ENCODE measurements around the gene RBP7.

RBP7 gene

DNA sequence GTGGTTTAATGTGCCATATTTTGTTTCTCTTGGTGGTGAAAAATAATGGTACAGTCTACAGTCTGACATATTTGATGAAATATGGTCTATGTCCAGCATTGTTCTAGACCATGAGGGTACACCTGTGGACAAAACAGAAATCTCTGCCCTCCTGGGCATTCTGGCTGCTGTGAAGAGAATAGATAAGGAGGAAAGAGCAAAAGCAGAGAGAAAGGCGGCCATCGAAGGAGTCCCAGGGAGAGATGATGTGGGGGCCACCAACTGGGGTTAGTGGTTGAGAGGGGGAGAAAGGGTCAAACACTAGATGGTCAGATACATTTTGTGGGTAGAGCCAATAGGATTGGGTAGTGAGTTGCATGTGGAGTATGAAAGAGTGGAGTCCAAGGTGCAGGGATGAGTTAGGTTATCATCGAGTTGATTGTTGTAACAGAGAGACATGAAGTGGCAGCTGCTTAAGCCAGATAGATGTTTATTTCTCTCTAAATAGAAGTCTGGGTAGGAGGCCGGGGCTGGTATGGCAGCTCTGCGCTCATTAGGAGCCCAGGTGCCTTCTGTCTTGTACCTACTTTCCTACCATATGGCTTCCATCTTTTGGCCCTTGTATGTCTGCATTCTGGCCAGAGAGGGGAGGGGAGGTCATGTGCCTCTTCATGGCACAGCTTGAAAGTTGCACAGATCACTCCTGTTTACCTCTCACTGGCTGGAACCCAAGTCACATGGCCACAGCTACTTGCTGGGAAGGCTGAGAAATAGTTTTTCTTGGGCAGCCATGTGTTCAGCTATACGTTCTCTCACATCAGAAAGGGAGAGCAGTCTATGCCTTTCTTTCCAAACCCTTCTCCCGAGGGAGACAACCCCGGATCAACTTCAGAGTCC lies 48.7 kb downstream of the RBP7 start:
- no peaks in the 10 kb centered on the region for H3K27me3 ChIP-seq (replicated peaks in 2 of 5; ENCODE audit: control insufficient read depth in 4 of 5, insufficient read depth in 5 of 5, low read length in 4 of 5)
- H3K9me3 ChIP-seq (ENCODE audit: control extremely low read depth in 1 of 5, control insufficient read depth in 4 of 5, insufficient read depth in 2 of 5, low read depth in 1 of 5, low read length in 4 of 5): no peaks in the 10 kb centered on the region
- 95% methylated on average over 8 of the region's 8 CpGs for WGBS (ENCODE audit: insufficient coverage)
- no peak overlapping the region for H3K27ac ChIP-seq (ENCODE audit: insufficient read depth in 1 of 2, low read depth in 1 of 2, low read length in 2 of 2, poor library complexity in 1 of 2, severe bottlenecking in 2 of 2)
- peaks cover 5 to 23% (median 17%) of the 10 kb centered on the region in 4 experiments for H3K36me3 ChIP-seq (ENCODE audit: control insufficient read depth in 4 of 4, insufficient read depth in 4 of 4, low read length in 3 of 4)
- ChIA-PET POLR2A (no interaction called here), CTCF (interaction anchor here (0.6 to 2.2 kb wide), 2 partner anchors 12 to 157 kb away, joined by 3 to 6 read pairs; partner anchors contain the start of gene UBE4B)
- H3K4me3 ChIP-seq (ENCODE audit: control insufficient read depth in 1 of 7, extremely low read depth in 1 of 7, insufficient read depth in 4 of 7, low read depth in 2 of 7, low read length in 6 of 7): no peak overlapping the region
- no peak for DNase-seq
- peaks cover 0 to 6% (median 0%) of the 10 kb centered on the region in 4 experiments for H3K4me1 ChIP-seq (ENCODE audit: control extremely low read depth in 1 of 4, control insufficient read depth in 4 of 4, insufficient read depth in 4 of 4, low read length in 3 of 4)

DNA sequence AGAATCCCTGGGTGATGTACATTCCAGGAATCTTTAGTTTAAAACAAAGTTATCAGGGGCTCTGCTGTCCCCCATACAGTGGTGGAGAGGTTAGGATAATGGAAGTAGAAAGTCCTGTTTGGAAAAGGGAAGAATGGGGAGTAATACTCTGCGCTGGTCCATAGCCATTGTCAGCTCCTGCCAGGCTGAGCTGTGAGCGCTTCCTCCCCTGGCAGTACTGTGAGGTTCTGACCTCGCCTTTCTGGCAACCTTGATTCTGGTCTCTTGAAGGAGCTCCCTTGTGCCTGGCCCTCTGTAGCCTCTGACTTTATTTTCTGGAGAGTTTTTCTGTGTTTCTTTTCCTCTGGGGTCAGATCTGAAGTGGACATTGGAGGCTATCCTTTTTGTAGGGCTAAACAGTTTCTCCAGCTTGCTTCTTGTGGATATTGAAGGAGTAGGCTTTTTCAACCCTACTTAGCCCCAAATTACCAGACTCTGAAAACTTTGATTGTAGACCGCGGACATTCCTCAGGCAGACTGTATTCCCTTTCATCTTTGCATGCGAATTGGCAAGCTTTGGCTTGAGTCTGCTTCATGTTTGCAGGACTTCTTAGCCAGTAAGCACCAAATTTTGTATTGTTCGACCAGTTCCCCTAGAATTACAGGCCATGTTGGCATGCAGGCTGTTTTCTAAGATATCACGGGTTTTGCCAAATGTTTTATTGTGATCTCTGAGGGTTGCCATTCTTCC lies 49.5 kb downstream of the RBP7 start:
- WGBS (ENCODE audit: insufficient coverage): 98% methylated on average over 7 of the region's 8 CpGs
- no peak overlapping the region for H3K27ac ChIP-seq (ENCODE audit: insufficient read depth in 1 of 2, low read depth in 1 of 2, low read length in 2 of 2, poor library complexity in 1 of 2, severe bottlenecking in 2 of 2)
- peaks cover 0 to 6% (median 0%) of the 10 kb centered on the region in 4 experiments for H3K4me1 ChIP-seq (ENCODE audit: control extremely low read depth in 1 of 4, control insufficient read depth in 4 of 4, insufficient read depth in 4 of 4, low read length in 3 of 4)
- DNase-seq: no peak
- H3K36me3 ChIP-seq (ENCODE audit: control insufficient read depth in 4 of 4, insufficient read depth in 4 of 4, low read length in 3 of 4): peaks cover 5 to 30% (median 20%) of the 10 kb centered on the region in 4 experiments
- H3K4me3 ChIP-seq (ENCODE audit: control insufficient read depth in 1 of 7, extremely low read depth in 1 of 7, insufficient read depth in 4 of 7, low read depth in 2 of 7, low read length in 6 of 7): no peak overlapping the region
- H3K27me3 ChIP-seq (replicated peaks in 2 of 5; ENCODE audit: control insufficient read depth in 4 of 5, insufficient read depth in 5 of 5, low read length in 4 of 5): no peaks in the 10 kb centered on the region
- ChIA-PET POLR2A (no interaction called here), CTCF (interaction anchor here (0.6 to 2.2 kb wide), 2 partner anchors 13 to 162 kb away, joined by 3 to 6 read pairs; partner anchors contain the start of gene UBE4B)
- no peaks in the 10 kb centered on the region for H3K9me3 ChIP-seq (ENCODE audit: control extremely low read depth in 1 of 5, control insufficient read depth in 4 of 5, insufficient read depth in 2 of 5, low read depth in 1 of 5, low read length in 4 of 5)

DNA sequence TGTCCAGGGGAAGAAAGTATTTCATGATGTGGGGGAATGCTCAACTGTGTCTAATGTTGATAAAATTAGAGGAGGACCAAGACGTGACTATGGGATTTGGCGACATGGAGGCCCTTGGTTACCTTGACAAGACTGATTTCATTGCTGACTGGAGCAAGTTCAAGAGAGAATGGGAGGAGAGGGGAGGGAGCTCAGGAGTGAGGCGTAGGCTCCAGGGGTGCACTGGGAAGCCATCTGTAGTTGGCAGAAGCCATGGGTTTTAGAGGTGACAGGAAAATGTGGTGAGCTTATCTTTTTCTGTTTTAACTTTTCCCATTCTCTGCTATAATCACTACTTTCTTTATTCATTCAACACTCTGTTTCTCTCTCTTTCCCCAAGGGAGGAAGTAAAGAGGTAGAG lies 51.6 kb downstream of the RBP7 start:
- 100% methylated on average over 2 of the region's 3 CpGs for WGBS (ENCODE audit: insufficient coverage)
- Histone ChIP-seq H3K9me3 (ENCODE audit: control extremely low read depth in 1 of 5, control insufficient read depth in 4 of 5, insufficient read depth in 2 of 5, low read depth in 1 of 5, low read length in 4 of 5) (no peaks in the 10 kb centered on the region), H3K27me3 (replicated peaks in 2 of 5; ENCODE audit: control insufficient read depth in 4 of 5, insufficient read depth in 5 of 5, low read length in 4 of 5) (no peaks in the 10 kb centered on the region), H3K4me3 (ENCODE audit: control insufficient read depth in 1 of 7, extremely low read depth in 1 of 7, insufficient read depth in 4 of 7, low read depth in 2 of 7, low read length in 6 of 7) (no peak overlapping the region), H3K36me3 (ENCODE audit: control insufficient read depth in 4 of 4, insufficient read depth in 4 of 4, low read length in 3 of 4) (peaks cover 2 to 34% (median 23%) of the 10 kb centered on the region in 4 experiments), H3K27ac (ENCODE audit: insufficient read depth in 1 of 2, low read depth in 1 of 2, low read length in 2 of 2, poor library complexity in 1 of 2, severe bottlenecking in 2 of 2) (no peak overlapping the region), H3K4me1 (ENCODE audit: control extremely low read depth in 1 of 4, control insufficient read depth in 4 of 4, insufficient read depth in 4 of 4, low read length in 3 of 4) (peaks cover 0 to 6% (median 0%) of the 10 kb centered on the region in 4 experiments)
- DNase-seq: no peak
- CTCF ChIA-PET: interaction anchor here (1.1 kb wide), 1 partner anchor 29 kb away, joined by 3 read pairs; no protein-coding TSS in a partner anchor
- POLR2A ChIA-PET: no interaction called here

DNA sequence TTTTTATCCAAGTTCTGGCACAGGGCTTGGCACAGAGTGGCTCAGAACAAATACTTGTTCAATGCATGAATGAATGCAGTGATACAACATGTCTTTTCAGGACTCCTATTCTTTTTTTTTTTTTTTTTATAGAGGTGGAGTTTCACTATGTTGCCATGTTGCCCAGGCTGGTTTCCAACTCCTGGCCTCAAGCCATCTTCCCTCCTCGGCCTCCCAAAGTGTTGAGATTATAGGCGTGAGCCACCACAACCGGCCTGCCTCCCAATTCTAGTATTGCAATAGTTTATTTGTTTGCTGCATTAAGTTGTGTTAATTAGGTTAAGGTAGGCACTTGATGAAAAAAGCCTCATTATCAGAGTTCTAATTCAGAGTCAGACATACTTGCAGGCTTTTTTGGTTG lies 53.6 kb downstream of the RBP7 start:
- Histone ChIP-seq H3K27ac (ENCODE audit: insufficient read depth in 1 of 2, low read depth in 1 of 2, low read length in 2 of 2, poor library complexity in 1 of 2, severe bottlenecking in 2 of 2) (no peak overlapping the region), H3K36me3 (ENCODE audit: control insufficient read depth in 4 of 4, insufficient read depth in 4 of 4, low read length in 3 of 4) (peaks cover 2 to 25% (median 18%) of the 10 kb centered on the region in 4 experiments), H3K27me3 (replicated peaks in 2 of 5; ENCODE audit: control insufficient read depth in 4 of 5, insufficient read depth in 5 of 5, low read length in 4 of 5) (no peaks in the 10 kb centered on the region), H3K4me1 (ENCODE audit: control extremely low read depth in 1 of 4, control insufficient read depth in 4 of 4, insufficient read depth in 4 of 4, low read length in 3 of 4) (peaks cover 0 to 8% (median 0%) of the 10 kb centered on the region in 4 experiments), H3K4me3 (ENCODE audit: control insufficient read depth in 1 of 7, extremely low read depth in 1 of 7, insufficient read depth in 4 of 7, low read depth in 2 of 7, low read length in 6 of 7) (no peak overlapping the region), H3K9me3 (ENCODE audit: control extremely low read depth in 1 of 5, control insufficient read depth in 4 of 5, insufficient read depth in 2 of 5, low read depth in 1 of 5, low read length in 4 of 5) (no peaks in the 10 kb centered on the region)
- POLR2A ChIA-PET: interaction anchor here (0.7 kb wide), 1 partner anchor 400 kb away, joined by 4 read pairs; no protein-coding TSS in a partner anchor
- CTCF ChIA-PET: interaction anchor here (0.6 kb wide), 1 partner anchor 337 kb away, joined by 3 read pairs; no protein-coding TSS in a partner anchor
- 94% methylated on average over 3 of the region's 3 CpGs for WGBS (ENCODE audit: insufficient coverage)
- no peak for DNase-seq

DNA sequence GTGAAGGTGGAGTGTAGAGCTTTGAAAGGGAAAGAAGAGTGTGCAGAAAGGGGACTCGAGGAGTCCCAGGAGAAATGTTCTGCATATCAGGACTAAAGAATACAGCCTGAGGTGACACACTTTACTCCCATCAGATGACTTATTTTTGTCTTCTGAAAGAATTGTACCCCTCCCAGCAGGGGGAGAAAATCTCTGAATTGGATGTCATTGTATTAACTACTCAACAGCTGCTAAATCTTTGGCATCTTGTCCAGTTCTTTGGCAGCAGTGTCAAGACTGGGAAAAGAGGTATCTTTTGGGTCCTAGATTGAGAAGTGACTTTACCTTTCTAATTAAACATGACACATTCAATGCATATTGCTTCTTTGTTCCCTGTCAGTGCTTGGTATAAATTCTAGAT lies 54.6 kb downstream of the RBP7 start:
- peaks cover 2 to 25% (median 16%) of the 10 kb centered on the region in 4 experiments for H3K36me3 ChIP-seq (ENCODE audit: control insufficient read depth in 4 of 4, insufficient read depth in 4 of 4, low read length in 3 of 4)
- no peaks in the 10 kb centered on the region for H3K27me3 ChIP-seq (replicated peaks in 2 of 5; ENCODE audit: control insufficient read depth in 4 of 5, insufficient read depth in 5 of 5, low read length in 4 of 5)
- ChIA-PET CTCF (interaction anchor here (0.6 to 0.7 kb wide), 2 partner anchors 17 to 86 kb away, joined by 3 to 4 read pairs; no protein-coding TSS in a partner anchor), POLR2A (no interaction called here)
- no CpG with 5 or more reads among the region's 1 CpG for WGBS (ENCODE audit: insufficient coverage)
- peaks cover 0 to 2% (median 1%) of the 10 kb centered on the region in 4 experiments for H3K4me1 ChIP-seq (ENCODE audit: control extremely low read depth in 1 of 4, control insufficient read depth in 4 of 4, insufficient read depth in 4 of 4, low read length in 3 of 4)
- no peaks in the 10 kb centered on the region for H3K9me3 ChIP-seq (ENCODE audit: control extremely low read depth in 1 of 5, control insufficient read depth in 4 of 5, insufficient read depth in 2 of 5, low read depth in 1 of 5, low read length in 4 of 5)
- H3K4me3 ChIP-seq (ENCODE audit: control insufficient read depth in 1 of 7, extremely low read depth in 1 of 7, insufficient read depth in 4 of 7, low read depth in 2 of 7, low read length in 6 of 7): no peak overlapping the region
- no peak for DNase-seq
- H3K27ac ChIP-seq (ENCODE audit: insufficient read depth in 1 of 2, low read depth in 1 of 2, low read length in 2 of 2, poor library complexity in 1 of 2, severe bottlenecking in 2 of 2): no peak overlapping the region

DNA sequence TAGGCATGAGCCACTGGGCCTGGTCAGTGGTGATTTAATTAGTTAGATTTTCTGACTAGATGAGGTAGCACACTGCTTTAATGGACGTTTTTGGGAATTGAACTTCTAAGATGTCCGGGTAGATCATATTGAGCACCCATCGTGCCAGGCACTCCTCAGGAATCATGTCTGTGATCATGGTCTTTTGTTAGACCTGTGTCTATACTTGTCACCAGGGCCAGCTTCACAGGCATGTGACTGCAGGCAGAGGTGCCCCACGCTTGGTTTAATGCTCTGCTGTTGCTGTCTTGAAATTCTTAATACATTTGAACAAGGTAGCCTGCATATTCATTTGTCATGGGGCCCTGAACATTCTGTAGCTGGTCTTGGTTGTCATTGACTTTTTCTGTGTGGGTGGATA lies 55.3 kb downstream of the RBP7 start:
- peaks cover 2 to 25% (median 16%) of the 10 kb centered on the region in 4 experiments for H3K36me3 ChIP-seq (ENCODE audit: control insufficient read depth in 4 of 4, insufficient read depth in 4 of 4, low read length in 3 of 4)
- H3K27ac ChIP-seq (ENCODE audit: insufficient read depth in 1 of 2, low read depth in 1 of 2, low read length in 2 of 2, poor library complexity in 1 of 2, severe bottlenecking in 2 of 2): no peak overlapping the region
- H3K4me3 ChIP-seq (ENCODE audit: control insufficient read depth in 1 of 7, extremely low read depth in 1 of 7, insufficient read depth in 4 of 7, low read depth in 2 of 7, low read length in 6 of 7): no peak overlapping the region
- ChIA-PET CTCF (no interaction called here), POLR2A (no interaction called here)
- H3K9me3 ChIP-seq (ENCODE audit: control extremely low read depth in 1 of 5, control insufficient read depth in 4 of 5, insufficient read depth in 2 of 5, low read depth in 1 of 5, low read length in 4 of 5): no peaks in the 10 kb centered on the region
- 94% methylated on average over 3 of the region's 4 CpGs for WGBS (ENCODE audit: insufficient coverage)
- H3K27me3 ChIP-seq (replicated peaks in 2 of 5; ENCODE audit: control insufficient read depth in 4 of 5, insufficient read depth in 5 of 5, low read length in 4 of 5): no peaks in the 10 kb centered on the region
- no peak for DNase-seq
- H3K4me1 ChIP-seq (ENCODE audit: control extremely low read depth in 1 of 4, control insufficient read depth in 4 of 4, insufficient read depth in 4 of 4, low read length in 3 of 4): peaks cover 0 to 2% (median 1%) of the 10 kb centered on the region in 4 experiments

Data from common myeloid progenitor, CD34-positive (primary cell).